HFF-Myc (cell line): ENCODE data around the gene TRIM26.

Experiments
- DNase-seq: peaks from one replicate; pipeline ENCODE4 v3.0.0-alpha.2; 2011; ENCODE audit warnings: low read depth; ENCODE audit errors: extremely low read depth
- H3K4me3 ChIP-seq: replicated peaks from 2 replicates; pipeline ENCODE4 v1.5.1; 2011; ENCODE audit warnings: low read depth, mild to moderate bottlenecking, control low read depth, low read length
- CTCF ChIP-seq: IDR thresholded peaks from 2 replicates; pipeline ENCODE4 v1.5.1; 2012; ENCODE audit warnings: mild to moderate bottlenecking, low read depth, low read length, control low read depth; ENCODE audit errors: missing control alignments

The TRIM26 gene

GRCh38 chr6:30163918-30164654 is 49.1 kb downstream of the TRIM26 start:
- no peak for TF ChIP-seq CTCF
- DNase-seq = no peak
- H3K4me3 ChIP-seq = no peak overlapping the region

DNA sequence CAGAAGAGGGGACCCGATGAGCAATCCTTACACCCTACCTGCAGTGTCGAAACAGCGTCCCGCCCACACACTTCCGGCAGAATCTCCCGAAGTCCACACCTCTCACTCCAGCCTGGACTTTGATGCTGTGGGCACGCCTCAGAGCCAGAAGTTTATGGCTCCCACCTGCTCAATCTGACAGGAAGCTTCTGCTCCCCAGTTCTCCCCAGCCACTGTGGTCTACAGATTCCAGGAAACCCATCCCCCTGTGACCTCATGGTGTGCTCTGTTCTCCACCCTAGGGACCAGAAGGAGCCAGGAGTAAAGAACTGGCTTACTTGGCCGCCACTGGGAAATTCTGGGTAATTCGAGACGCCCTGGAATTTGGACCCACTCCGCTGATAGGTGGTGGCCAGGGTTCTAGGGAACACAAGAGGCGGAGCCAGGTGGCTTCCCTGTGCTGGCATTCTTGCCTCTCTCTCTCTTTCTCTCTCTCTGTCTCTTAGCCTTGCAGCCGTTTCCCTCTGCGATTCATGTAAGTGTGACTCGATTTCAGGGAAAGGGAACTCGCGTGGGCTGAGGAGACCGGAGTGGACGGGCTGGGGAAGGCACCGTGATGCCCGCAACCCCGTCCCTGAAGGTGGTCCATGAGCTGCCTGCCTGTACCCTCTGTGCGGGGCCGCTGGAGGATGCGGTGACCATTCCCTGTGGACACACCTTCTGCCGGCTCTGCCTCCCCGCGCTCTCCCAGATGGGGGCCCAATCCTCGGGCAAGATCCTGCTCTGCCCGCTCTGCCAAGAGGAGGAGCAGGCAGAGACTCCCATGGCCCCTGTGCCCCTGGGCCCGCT is 49.9 kb downstream of the TRIM26 start, which contains the start of gene TRIM15:
Gene TRIM15, plus strand, starts transcription at position 457 of the 828 bp plus-strand sequence. Its CDS starts 139 bp downstream, at position 596.
- no peak within 1 kb of the TSS for H3K4me3 ChIP-seq
- no peak for TF ChIP-seq CTCF
- no peak for DNase-seq

GRCh38 chr6:30162265-30163089 is 50.7 kb downstream of the TRIM26 start:
- no peak for TF ChIP-seq CTCF
- H3K4me3 ChIP-seq = no peak overlapping the region
- no peak for DNase-seq

DNA sequence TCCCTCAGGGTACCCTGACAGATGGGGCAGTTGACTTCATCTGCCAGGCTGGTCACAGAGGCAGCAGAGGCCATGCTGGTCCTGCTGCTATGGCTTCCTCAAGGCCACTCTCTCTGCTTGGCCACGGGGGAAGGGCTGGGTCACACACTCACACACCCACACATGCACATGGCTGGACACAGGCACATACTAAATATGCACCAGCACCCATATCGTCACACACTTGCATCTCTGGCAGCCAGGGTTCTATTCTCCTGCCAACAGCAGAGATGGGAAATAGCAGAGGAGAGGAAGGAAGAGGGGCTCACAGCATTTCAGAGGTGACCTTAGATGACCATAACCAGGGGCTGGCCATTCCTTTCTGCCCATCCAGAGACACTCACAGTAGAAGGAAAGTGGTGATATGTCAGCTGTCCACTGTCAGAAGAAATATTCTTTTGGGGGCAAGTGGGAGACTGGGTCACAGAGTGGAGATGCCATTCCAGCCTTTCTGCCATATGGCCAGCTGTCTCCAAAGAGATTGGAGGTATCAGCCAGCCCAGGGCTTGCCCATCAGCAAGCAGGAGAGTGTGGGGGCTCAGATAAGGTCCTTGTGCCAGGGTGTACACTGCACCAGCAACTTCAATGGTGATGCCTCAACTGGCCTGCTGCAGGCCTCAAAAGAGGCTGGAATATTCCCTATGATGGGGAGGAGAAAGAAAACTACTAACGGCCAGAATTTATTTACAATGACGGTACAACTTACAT is 52.2 kb downstream of the TRIM26 start, which contains the start of gene TRIM10:
Gene TRIM10, minus strand, starts transcription at position 427 of the 747 bp plus-strand sequence. Its CDS starts 353 bp downstream, at position 74.
- TF ChIP-seq CTCF = no peak
- no peak for DNase-seq
- H3K4me3 ChIP-seq = no peak within 1 kb of the TSS

- H3K4me3 ChIP-seq = no peak overlapping the region
- TF ChIP-seq CTCF = no peak
- no peak for DNase-seq
These were observed 53.0 kb downstream of the TRIM26 start for GRCh38 chr6:30160008-30160784.
